ACC112 (cell line): ENCODE measurements around the gene REXO5.
"Not testable (repeated sequence)": the region's sequence is repeated elsewhere in the genome, so short reads cannot be mapped to it uniquely, and the experiment has no call there.

Source experiments
- H2AFZ ChIP-seq: fragments of 200-600 bp; sonication (generic); one replicate; pipeline ENCODE4 v1.6.0; 2017; ENCODE audit warnings: antibody characterized with exemption, low read length; ENCODE audit not compliant: unreplicated experiment
- H3K27ac ChIP-seq: fragments of 200-600 bp; sonication (generic); 2 replicates; pipeline ENCODE4 v1.5.1; 2014; ENCODE audit warnings: low read depth, mild to moderate bottlenecking, antibody characterized with exemption, low read length, moderate library complexity
- H3K27me3 ChIP-seq: fragments of 200-600 bp; sonication (generic); 2 replicates; pipeline ENCODE4 v1.6.1; 2014; ENCODE audit warnings: mild to moderate bottlenecking, antibody characterized with exemption, low read length, moderate library complexity, mixed read lengths; ENCODE audit not compliant: insufficient read depth
- H3K36me3 ChIP-seq: fragments of 200-600 bp; sonication (generic); 2 replicates; pipeline ENCODE4 v1.6.1; 2016; ENCODE audit warnings: mild to moderate bottlenecking, antibody characterized with exemption, low read length, moderate library complexity, mixed read lengths; ENCODE audit not compliant: insufficient read depth
- H3K4me1 ChIP-seq: fragments of 200-600 bp; sonication (generic); one replicate; pipeline ENCODE4 v1.6.1; 2016; ENCODE audit warnings: low read length, mixed read lengths; ENCODE audit not compliant: insufficient read depth, unreplicated experiment, control insufficient read depth
- H3K4me3 ChIP-seq: fragments of 200-600 bp; sonication (generic); 2 replicates; pipeline ENCODE4 v1.5.1; 2014; ENCODE audit warnings: mild to moderate bottlenecking, low read depth, low read length
- H3K79me2 ChIP-seq: fragments of 200-600 bp; sonication (generic); one replicate; pipeline ENCODE4 v1.6.0; 2016; ENCODE audit warnings: low read length; ENCODE audit not compliant: control insufficient read depth, unreplicated experiment, insufficient read depth

The REXO5 gene

GRCh38 chr16:20801278-20801677 is 5.0 kb upstream of the REXO5 start:
- no peak overlapping the region for H3K4me3 ChIP-seq
- peaks cover 7% of the 10 kb centered on the region for H3K4me1 ChIP-seq
- no peak overlapping the region for H3K27ac ChIP-seq

GRCh38 chr16:20803192-20803560 is 3.2 kb upstream of the REXO5 start:
- no peak overlapping the region for H2AFZ ChIP-seq
- no peaks in the 10 kb centered on the region for H3K27me3 ChIP-seq
- H3K36me3 ChIP-seq, result peaks cover 9% of the 10 kb centered on the region
- peaks cover 14% of the 10 kb centered on the region for H3K4me1 ChIP-seq
- H3K27ac ChIP-seq, result no peak overlapping the region
- H3K4me3 ChIP-seq, result no peak overlapping the region
- H3K79me2 ChIP-seq, result peaks cover 6% of the 10 kb centered on the region

More at GRCh38 chr16:20801278-20801677, 5.0 kb upstream of the REXO5 start:
- no peaks in the 10 kb centered on the region for H3K27me3 ChIP-seq
- peaks cover 14% of the 10 kb centered on the region for H3K36me3 ChIP-seq
- H3K79me2 ChIP-seq, result no peaks in the 10 kb centered on the region
- no peak overlapping the region for H2AFZ ChIP-seq

- no peak overlapping the region for H3K27ac ChIP-seq
- no peak overlapping the region for H2AFZ ChIP-seq
- no peak overlapping the region for H3K4me3 ChIP-seq
- peaks cover 16% of the 10 kb centered on the region for H3K4me1 ChIP-seq
- H3K27me3 ChIP-seq, result no peaks in the 10 kb centered on the region
- H3K36me3 ChIP-seq, result peaks cover 5% of the 10 kb centered on the region; the same call in 1 of the 2 replicates
- peaks cover 8% of the 10 kb centered on the region for H3K79me2 ChIP-seq
Measured at GRCh38 chr16:20803561-20804214, 2.6 kb upstream of the REXO5 start.

- Histone ChIP-seq H3K79me2 (peaks cover 11% of the 10 kb centered on the region), H3K4me1 (peaks cover 16% of the 10 kb centered on the region), H2AFZ (peak overlapping the region; percentile 71), H3K27ac (peak overlapping the region; percentile 77), H3K4me3 (peak overlapping the region; percentile 86)
- H3K27me3 ChIP-seq, H3K36me3 ChIP-seq: not testable (repeated sequence)
Measured at GRCh38 chr16:20805684-20806167, 601 bp upstream of the REXO5 start.

- H3K27me3 ChIP-seq, result no peaks in the 10 kb centered on the region
- no peak overlapping the region for H3K27ac ChIP-seq
- H3K79me2 ChIP-seq, result peaks cover 16% of the 10 kb centered on the region
- peaks cover 16% of the 10 kb centered on the region for H3K4me1 ChIP-seq
- H2AFZ ChIP-seq, result no peak overlapping the region
- no peaks in the 10 kb centered on the region for H3K36me3 ChIP-seq
- H3K4me3 ChIP-seq, result peak overlapping the region; percentile 86
Measured at GRCh38 chr16:20807862-20808261, 1.5 kb downstream of the REXO5 start.

- Histone ChIP-seq H3K36me3 (peaks cover 6% of the 10 kb centered on the region; the same call in 1 of the 2 replicates), H3K79me2 (peaks cover 16% of the 10 kb centered on the region), H3K4me3 (no peak overlapping the region), H3K27ac (no peak overlapping the region), H2AFZ (no peak overlapping the region), H3K27me3 (no peaks in the 10 kb centered on the region), H3K4me1 (peaks cover 9% of the 10 kb centered on the region)
Measured at GRCh38 chr16:20811889-20812439, 5.6 kb downstream of the REXO5 start.

GRCh38 chr16:20812510-20812909 is 6.2 kb downstream of the REXO5 start:
- no peaks in the 10 kb centered on the region for H3K27me3 ChIP-seq
- H3K36me3 ChIP-seq, result peaks cover 6% of the 10 kb centered on the region; the same call in 1 of the 2 replicates
- H3K79me2 ChIP-seq, result peaks cover 16% of the 10 kb centered on the region
- H3K4me1 ChIP-seq, result peaks cover 8% of the 10 kb centered on the region
- H3K27ac ChIP-seq, result no peak overlapping the region
- no peak overlapping the region for H3K4me3 ChIP-seq
- no peak overlapping the region for H2AFZ ChIP-seq

GRCh38 chr16:20814784-20815183 is 8.5 kb downstream of the REXO5 start:
- Histone ChIP-seq H3K27ac (no peak overlapping the region), H3K36me3 (peaks cover 11% of the 10 kb centered on the region; the same call in 1 of the 2 replicates), H3K4me1 (no peaks in the 10 kb centered on the region), H3K79me2 (peaks cover 5% of the 10 kb centered on the region), H3K27me3 (no peaks in the 10 kb centered on the region), H3K4me3 (no peak overlapping the region), H2AFZ (no peak overlapping the region)

- Histone ChIP-seq H3K27ac (no peak overlapping the region), H3K4me1 (no peaks in the 10 kb centered on the region), H3K36me3 (peaks cover 5% of the 10 kb centered on the region; the same call in 1 of the 2 replicates), H3K27me3 (no peaks in the 10 kb centered on the region), H3K79me2 (no peaks in the 10 kb centered on the region), H3K4me3 (no peak overlapping the region), H2AFZ (no peak overlapping the region)
Measured at GRCh38 chr16:20818929-20819585, 12.7 kb downstream of the REXO5 start.

GRCh38 chr16:20821682-20822081 is 15.4 kb downstream of the REXO5 start:
- H2AFZ ChIP-seq, result no peak overlapping the region
- no peaks in the 10 kb centered on the region for H3K4me1 ChIP-seq
- no peaks in the 10 kb centered on the region for H3K79me2 ChIP-seq
- no peak overlapping the region for H3K27ac ChIP-seq
- no peak overlapping the region for H3K4me3 ChIP-seq
- no peaks in the 10 kb centered on the region for H3K27me3 ChIP-seq
- peaks cover 12% of the 10 kb centered on the region; the same call in 1 of the 2 replicates for H3K36me3 ChIP-seq
